ENCODE data around the gene ZNF407. TPM values are rescaled to one million over a fixed set of nuclear protein-coding genes. Genes with fewer than 3 reads are reported as not detected.
A peak's percentile ranks its signal among the peaks of the same experiment; 100 is the strongest.

Gene ZNF407
- total and polyA plus RNA-seq, 11 donors, result 3.8 to 14.7 (median 11.5) TPM

DNA sequence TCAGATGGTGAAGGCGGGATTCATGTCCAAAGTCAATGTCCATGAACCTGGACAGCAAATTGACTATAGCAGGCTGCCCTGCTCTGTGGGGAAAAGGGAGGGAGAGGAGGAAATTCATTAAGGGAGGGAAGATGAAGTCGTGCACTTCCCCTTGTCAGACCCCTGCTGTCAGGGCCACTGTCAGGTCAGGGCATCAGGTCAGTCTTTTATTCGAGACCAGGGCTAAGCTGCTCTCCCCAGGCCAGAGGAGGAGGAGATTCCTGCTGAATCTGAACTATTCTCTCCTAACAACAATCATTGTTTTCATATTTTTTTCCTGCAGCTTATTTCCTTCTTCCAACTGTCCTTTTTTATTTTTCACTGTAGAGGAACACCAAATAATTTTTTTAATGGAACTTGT, 46.2 kb upstream of the ZNF407 start:
- WGBS, 4 donors, result 31 to 55% (median 46%) methylated on average over 3 of the region's 3 CpGs
- TF ChIP-seq, protein P1, sequence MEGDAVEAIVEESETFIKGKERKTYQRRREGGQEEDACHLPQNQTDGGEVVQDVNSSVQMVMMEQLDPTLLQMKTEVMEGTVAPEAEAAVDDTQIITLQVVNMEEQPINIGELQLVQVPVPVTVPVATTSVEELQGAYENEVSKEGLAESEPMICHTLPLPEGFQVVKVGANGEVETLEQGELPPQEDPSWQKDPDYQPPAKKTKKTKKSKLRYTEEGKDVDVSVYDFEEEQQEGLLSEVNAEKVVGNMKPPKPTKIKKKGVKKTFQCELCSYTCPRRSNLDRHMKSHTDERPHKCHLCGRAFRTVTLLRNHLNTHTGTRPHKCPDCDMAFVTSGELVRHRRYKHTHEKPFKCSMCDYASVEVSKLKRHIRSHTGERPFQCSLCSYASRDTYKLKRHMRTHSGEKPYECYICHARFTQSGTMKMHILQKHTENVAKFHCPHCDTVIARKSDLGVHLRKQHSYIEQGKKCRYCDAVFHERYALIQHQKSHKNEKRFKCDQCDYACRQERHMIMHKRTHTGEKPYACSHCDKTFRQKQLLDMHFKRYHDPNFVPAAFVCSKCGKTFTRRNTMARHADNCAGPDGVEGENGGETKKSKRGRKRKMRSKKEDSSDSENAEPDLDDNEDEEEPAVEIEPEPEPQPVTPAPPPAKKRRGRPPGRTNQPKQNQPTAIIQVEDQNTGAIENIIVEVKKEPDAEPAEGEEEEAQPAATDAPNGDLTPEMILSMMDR (IDR thresholded peaks at IDR 0.05), result no peak
- no peak for TF ChIP-seq POLR2A (IDR thresholded peaks at IDR 0.05)
- no peak for DNase-seq
- Histone ChIP-seq H3K4me3 (no peak overlapping the region), H3K27ac (no peak overlapping the region), H3K36me3 (no peaks in the 10 kb centered on the region), H3K9me3 (peaks cover 0 to 21% (median 12%) of the 10 kb centered on the region in 12 donors), H3K27me3 (no peaks in the 10 kb centered on the region), H3K4me1 (peaks cover 2 to 23% (median 12%) of the 10 kb centered on the region in 12 donors)
- ATAC-seq, result no peak
- intact Hi-C loops (cut with DNase I), result loop anchor here in 9 of 10 donors (5.0 to 10.0 kb wide), 6 partner anchors 46 to 357 kb away; partner anchors contain the start of genes CNDP2 (in 1 of the 9) and ZNF407 (in 1 of the 9)

DNA sequence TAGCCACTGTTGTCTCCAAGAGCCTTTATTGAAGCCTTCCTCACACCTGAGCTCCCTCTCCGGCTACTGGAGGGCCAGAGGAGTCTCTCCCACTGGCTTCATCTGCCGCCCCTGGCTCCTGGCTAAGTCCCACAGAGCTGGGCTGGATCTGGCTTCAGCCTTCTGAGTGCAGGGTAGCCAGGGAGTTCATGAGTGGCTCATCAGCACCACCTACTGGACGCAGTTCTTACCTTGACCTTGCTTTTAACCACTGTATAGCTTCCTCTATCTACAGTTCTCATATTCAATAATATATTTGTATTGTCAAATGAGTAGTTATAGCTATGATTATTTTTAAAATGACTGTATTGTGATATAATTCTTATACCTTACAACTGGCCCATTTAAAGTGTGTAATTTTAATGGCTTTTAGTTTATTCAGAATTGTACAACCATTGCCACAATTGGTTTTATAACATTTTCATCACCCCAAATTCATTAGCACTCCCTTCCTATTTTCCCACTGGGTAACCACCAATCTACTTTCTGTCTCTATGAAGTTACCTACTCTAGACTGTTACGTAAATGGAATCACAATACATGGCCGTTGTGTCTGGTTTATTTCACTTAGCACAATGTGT, 45.6 kb upstream of the ZNF407 start:
- peak; percentile 77 to 98 (median 92) for ATAC-seq
- H3K36me3 ChIP-seq, result no peaks in the 10 kb centered on the region

DNA sequence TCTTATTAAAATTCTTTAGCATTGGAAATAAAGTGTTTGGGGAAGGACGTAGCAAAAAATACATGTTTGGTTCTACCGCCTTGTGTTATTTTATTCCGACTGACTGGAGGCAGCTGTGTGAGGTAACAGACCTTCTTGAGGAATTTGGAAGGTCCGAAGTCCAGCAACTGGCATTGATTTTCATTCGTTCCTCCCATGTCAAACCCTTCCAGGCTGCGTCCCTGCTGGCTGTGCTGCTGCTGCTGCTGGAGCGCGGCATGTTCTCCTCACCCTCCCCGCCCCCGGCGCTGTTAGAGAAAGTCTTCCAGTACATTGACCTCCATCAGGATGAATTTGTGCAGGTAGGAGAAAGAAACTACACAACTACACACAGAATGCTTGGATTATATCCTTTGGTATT, 41.5 kb upstream of the ZNF407 start:
- intact Hi-C loops (cut with DNase I), result loop anchor here in 2 of 10 donors (10.0 kb wide), 1 partner anchor 361 kb away; no protein-coding TSS in a partner anchor
- Histone ChIP-seq H3K4me3 (no peak overlapping the region), H3K4me1 (peaks cover 0 to 7% (median 3%) of the 10 kb centered on the region in 12 donors), H3K27ac (no peak overlapping the region), H3K27me3 (no peaks in the 10 kb centered on the region), H3K36me3 (no peaks in the 10 kb centered on the region), H3K9me3 (no peaks in the 10 kb centered on the region)
- ATAC-seq (no peak), DNase-seq (no peak)
- 91 to 95% (median 93%) methylated on average over 11 of the region's 11 CpGs for WGBS, 4 donors
- no peak for TF ChIP-seq POLR2A (IDR thresholded peaks at IDR 0.05)
- TF ChIP-seq, protein P1 (IDR thresholded peaks at IDR 0.05), result no peak

More for the DNA sequence above, 45.6 kb upstream of the ZNF407 start:
- peak; percentile 79 to 88 (median 84) for DNase-seq
- Histone ChIP-seq H3K27ac (no peak overlapping the region), H3K4me1 (peaks cover 0 to 17% (median 8%) of the 10 kb centered on the region in 12 donors), H3K4me3 (no peak overlapping the region), H3K27me3 (no peaks in the 10 kb centered on the region), H3K9me3 (peaks cover 0 to 21% (median 12%) of the 10 kb centered on the region in 12 donors)
- intact Hi-C loops (cut with DNase I), result loop anchor here (1.0 to 10.0 kb wide), 11 partner anchors 45 to 357 kb away; partner anchors contain the start of genes CNDP2 (in 1 of the 10) and ZNF407 (in 1 of the 10)
- 15 to 18% (median 17%) methylated on average over 5 of the region's 5 CpGs for WGBS, 4 donors
- TF ChIP-seq, protein P1 (IDR thresholded peaks at IDR 0.05), result peak; percentile 74 to 94 (median 84)
- TF ChIP-seq POLR2A (IDR thresholded peaks at IDR 0.05), result no peak

DNA sequence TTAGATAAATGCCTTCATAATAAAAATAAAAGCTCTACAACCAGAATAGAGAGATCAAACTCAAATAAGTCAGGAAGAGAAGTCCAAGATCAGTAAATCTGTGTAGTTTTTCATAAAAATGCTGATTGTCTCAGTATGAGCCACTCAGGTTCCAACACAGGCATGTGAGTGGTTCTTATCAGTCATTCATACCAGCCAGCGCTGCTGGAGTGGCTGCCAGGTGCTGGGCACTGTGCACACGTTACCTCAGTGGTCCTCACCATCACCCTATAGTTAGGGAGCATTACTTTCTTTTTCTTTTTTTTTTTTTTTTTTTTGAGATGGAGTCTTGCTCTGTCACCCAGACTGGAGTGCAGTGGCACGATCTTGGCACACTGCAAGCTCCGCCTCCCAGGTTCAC, 39.6 kb upstream of the ZNF407 start:
- intact Hi-C loops (cut with DNase I), result loop anchor here in 2 of 10 donors (10.0 kb wide), 1 partner anchor 363 kb away; no protein-coding TSS in a partner anchor
- no peak overlapping the region for H3K27ac ChIP-seq
- 44 to 86% (median 70%) methylated on average over 4 of the region's 4 CpGs for WGBS, 4 donors
- H3K9me3 ChIP-seq, result no peaks in the 10 kb centered on the region
- ATAC-seq (peak in 1 of 4 donors; percentile 67), DNase-seq (no peak)
- H3K4me1 ChIP-seq, result no peaks in the 10 kb centered on the region
- TF ChIP-seq, protein P1 (IDR thresholded peaks at IDR 0.05), result no peak
- no peak for TF ChIP-seq POLR2A (IDR thresholded peaks at IDR 0.05)
- no peaks in the 10 kb centered on the region for H3K36me3 ChIP-seq
- H3K4me3 ChIP-seq, result no peak overlapping the region
- no peaks in the 10 kb centered on the region for H3K27me3 ChIP-seq

All from heart left ventricle (tissue), 16 donors.